NAMALWA (cell line): ENCODE results near the gene BORCS6.
"Not testable (repeated sequence)": the region's sequence is repeated elsewhere in the genome, so short reads cannot be mapped to it uniquely, and the experiment has no call there.

Experiments
- DNase-seq: peaks from one replicate; pipeline ENCODE4 v3.0.0-alpha.2; 2015; ENCODE audit warnings: low spot score

The BORCS6 gene

GRCh38 chr17:8173056-8173870, 16.7 kb downstream of the BORCS6 start:
- peak; percentile 94 for DNase-seq

DNA sequence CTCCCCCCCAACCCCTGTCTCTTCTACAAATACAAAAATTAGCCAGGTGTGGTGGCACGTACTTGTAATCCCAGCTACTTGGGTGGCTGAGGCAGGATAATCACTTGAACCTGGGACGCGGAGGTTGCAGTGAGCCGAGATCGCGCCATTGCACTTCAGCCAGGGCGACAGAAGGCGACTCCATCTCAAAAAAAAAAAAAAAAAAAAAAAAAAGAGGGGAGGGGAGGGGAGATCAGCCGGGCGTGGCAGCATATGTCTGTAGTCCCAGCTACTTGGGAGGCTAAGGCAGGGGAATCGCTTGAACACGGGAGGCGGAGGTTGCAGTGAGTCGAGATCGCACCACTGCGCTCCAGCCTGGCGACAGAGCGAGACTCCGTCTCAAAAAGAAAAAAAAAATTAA, 19.8 kb downstream of the BORCS6 start:
- not testable (repeated sequence) for DNase-seq

- no peak for DNase-seq
Measured at GRCh38 chr17:8167526-8167925, 22.5 kb downstream of the BORCS6 start.

GRCh38 chr17:8166731-8167130, 23.2 kb downstream of the BORCS6 start:
- DNase-seq, result no peak

DNA sequence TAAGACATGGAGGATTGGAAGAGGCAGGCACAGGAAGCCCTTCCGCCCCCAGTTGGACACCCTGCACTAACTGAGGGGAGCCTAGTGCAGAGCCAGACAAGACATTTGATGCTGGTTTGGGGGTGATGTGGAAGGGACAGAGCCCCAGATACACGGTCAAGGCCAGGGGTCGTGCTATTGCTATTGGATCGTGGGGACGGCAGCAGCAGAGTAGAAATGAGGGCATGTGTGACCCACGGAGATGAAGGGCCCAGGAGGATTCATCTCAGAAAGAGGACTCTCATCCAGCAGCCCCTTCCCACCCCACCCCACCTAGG, 25.2 kb downstream of the BORCS6 start:
- no peak for DNase-seq

DNA sequence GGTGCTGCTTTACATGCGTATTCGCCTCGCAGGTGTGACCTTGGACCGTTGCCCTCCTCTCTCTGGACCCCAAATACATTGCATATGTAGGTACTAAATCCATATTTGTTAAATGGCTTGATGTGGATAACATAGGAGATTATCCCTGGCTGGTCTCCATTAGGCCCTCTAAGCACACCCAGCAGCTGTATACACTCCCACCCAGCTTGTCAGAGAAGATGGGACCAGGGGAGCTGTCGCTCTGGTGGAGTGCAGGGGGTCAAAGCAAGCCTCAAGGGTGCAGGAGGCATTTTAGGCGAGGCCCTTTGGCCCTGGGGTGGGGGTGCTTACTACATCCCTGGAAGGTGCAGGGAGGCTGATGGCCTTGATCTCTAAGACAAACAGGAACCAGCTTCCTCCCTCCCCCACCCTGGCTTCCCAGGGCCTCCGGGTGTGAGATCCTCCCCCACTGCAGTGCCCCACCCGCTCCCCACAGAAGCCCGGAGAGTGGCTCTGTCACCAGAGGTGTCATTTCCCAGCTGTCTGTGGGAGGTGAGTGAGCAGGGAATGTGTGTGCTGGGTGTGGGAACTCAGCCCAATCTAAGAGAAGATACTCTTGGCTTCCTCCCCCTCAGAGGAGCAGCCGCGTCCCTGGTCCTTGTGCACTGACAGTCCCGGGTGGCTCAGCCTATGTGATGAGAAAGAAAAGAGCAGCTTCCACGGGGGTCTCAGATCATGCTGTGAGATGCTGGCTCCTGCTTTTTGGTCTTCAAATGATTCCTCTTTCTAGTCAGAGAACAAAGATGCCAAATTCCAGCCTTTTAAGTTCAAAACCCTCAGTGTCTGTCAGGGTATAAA, 25.8 kb downstream of the BORCS6 start:
- DNase-seq, result no peak

GRCh38 chr17:8162997-8163977, 26.7 kb downstream of the BORCS6 start:
- no peak for DNase-seq

DNA sequence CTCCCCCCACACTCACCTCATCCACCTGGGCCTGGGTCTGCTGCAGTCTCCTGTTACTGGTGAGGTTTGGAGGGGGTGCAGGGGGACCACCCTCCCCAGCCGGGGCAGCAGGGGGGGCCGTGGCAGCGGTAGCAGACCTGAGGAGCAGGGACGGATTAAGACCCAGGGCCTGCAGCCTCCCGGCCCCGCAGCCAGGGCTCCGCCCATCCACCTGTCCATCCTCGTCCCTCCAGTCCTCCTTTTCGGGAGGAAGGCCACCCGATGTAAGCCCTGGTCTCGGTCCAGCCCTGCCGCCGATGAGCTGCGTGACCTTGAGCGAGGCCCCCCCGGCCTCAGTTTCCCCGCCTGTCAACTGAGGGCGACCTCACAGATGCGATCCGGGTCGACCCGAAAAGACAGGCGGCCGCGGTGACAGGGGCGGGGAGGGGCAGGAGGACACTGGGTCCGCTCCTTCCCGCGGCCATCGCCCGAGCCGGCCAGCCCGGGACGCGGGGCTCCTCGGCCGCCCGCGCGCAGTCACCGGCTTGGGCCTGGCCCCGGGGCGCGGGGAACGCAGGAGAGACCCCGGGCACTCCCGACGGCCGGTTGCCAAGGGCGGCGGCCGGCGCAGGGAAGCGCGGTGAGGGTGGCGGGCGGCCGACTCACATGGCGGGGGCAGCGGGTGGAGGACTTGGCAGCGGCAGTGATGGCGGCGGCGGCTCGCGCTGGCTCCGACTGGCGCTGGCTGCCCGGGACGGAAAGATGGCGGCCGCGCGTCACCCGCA, 27.6 kb downstream of the BORCS6 start, which contains the start of gene VAMP2:
Gene VAMP2 (minus strand): TSS at position 716 of the 764 bp plus-strand sequence. CDS start 69 bp downstream, at position 647.
- peak; percentile 64 for DNase-seq

DNA sequence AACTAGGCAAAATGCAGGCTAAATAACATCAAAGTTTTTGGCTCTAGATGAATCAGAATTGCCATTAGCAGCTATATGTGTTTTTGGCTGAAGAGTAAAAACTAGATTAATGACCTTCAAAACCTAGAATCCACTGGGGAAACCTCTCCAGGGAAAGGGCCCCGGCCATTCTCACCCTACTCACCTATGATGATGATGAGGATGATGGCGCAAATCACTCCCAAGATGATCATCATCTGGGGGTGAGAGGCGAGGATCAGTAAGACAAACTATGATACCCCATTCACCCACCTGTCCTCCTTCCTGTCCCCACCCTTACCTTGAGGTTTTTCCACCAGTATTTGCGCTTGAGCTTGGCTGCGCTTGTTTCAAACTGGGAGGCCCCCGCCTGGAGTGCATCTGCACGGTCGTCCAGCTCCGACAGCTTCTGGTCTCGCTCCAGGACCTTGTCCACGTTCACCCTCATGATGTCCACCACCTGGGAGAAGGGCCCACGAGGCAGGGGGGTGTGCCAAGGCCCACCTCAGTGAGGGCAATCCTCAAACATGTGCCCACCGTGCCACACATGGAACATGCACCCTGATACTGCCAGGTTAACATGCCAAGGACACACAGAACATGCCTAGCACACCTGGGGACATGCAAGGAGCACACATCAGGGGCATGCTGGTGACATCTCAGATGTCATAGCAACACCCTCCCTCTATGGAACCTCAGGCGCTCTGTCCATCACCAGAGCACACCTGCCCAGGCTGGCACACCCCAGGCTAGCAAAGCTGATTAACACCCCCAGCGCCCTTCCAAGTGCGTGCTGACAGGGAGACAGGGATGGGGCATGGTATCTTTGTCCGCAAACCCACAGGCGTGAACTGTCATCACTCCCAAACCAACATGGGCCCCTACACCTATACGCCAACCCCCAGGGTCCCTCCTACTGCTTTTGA, 28.4 kb downstream of the BORCS6 start:
- DNase-seq, result no peak

DNA sequence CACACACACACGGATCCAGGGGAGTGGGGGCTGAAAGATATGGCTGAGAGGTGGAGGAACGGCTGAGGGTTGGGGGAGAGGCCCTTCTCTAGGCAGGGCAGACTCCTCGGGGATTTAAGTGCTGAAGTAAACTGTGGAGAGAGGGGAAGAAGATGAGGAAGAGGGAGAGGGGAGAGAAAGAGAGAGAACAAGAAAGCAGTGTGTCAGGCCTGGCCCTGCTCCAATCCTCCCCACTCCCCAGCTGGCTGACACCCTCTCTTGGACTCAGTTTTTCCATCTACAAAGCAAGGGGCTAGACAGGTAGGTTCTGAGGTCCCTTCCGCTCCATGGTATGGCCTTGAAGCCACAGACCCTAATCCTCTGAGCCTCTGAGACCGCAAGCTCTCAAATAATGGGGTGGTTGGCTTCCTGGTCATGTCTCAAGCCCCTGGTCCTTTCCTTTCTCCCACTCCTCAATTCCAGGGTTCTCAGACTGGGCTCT, 29.2 kb downstream of the BORCS6 start:
- DNase-seq, result no peak

GRCh38 chr17:8160224-8160577, 29.8 kb downstream of the BORCS6 start:
- no peak for DNase-seq

DNA sequence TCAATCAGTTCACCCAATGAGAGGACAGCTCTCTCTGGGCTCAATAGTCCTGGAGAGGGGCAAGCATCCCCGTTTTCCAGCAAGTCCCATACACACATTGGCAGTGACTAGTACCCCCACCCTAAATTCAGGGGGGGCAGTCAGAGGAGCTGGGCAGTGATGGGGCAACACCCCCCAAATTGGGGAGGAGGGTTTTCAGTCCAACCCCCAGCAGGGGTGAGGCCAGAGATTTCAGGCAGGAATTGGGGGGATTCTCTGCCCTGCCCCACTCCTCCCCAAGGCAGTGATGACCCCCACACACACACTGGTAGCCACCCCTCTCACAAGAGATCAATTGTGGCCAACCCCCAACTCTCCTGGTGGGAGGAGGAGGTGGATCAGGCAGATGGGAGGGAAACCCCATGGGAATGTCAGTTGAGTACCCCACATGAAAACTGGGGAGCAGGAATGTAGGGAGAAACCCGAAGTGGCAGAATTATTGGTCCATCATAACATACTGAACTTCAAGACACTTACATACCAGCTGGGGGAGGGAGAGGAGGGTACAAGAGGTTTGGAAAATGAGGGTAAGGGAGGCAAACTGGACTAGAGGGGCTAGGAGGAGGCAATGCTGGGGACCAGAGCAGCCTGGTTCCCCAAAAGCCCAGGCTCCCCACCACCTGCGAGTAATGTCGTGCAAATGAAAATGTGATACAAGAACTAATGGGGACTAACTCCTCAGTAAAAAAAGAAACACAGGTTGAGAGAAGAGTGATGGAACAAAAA, 30.3 kb downstream of the BORCS6 start:
- DNase-seq, result no peak

DNA sequence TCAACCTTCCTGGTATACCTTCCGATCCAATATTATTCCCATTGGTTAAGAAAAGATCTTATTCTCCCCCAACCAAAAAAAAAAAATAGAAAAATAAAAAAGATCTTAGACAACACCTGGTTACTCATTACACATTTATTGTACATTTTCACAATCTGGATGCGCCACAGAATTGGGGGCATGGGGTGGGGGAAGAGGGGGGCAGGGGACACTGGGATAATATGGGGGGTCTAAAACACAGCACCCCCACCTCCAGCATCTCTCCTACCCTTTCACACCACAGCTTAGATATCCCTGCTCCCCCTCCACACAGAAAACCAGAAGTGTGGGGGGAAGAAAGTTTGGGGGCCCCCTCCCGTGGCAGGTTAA, 31.0 kb downstream of the BORCS6 start:
- no peak for DNase-seq

- DNase-seq, result peak; percentile 86
Measured at GRCh38 chr17:8158267-8159031, 31.5 kb downstream of the BORCS6 start.

- peak; percentile 98 for DNase-seq
Measured at GRCh38 chr17:8156246-8156992, 33.6 kb downstream of the BORCS6 start.

- no peak for DNase-seq
Measured at GRCh38 chr17:8155996-8156245, 34.1 kb downstream of the BORCS6 start.

DNA sequence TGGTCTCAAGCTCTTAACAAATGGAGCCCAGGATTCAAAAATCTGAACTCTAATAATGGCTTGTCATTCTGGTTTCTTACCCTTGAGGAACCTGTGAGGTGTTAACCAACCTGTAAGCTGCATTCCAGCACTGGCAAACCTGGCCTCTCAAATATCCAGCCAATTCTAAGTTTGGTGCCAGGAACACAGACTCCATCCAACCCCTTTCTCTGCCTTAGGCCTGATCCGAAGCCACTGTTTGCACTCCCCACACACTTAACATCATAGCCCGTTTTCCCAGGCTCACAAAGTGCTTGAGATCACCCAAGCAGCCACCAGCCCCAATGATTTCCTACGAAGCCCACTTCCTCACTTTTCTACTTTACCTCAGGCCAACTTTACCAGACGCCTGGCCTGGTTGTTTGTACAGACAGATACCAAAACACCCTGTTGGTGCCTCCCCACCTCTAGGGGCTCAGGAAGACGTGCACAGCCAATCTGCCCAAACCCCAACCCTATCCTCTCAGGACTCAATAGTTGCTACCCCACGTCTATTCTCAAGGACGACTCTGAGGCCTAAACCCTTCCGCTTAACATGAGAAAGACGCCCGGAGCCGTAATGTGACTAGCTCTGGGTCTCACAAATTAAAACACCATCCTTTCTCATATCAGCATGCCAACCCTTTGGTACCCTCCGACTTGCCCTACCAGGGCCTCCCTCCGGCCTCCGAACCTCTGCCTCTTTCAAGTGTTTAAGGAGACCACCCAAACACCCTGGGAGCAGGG, 34.6 kb downstream of the BORCS6 start:
- peak; percentile 40 for DNase-seq
